HepG2 (cell line): ENCODE data around the gene ALDH2. TPM values are rescaled to one million over a fixed set of nuclear protein-coding genes. Genes with fewer than 3 reads are reported as not detected.
A peak's percentile ranks its signal among the peaks of the same experiment; 100 is the strongest.

ENCODE experiments used
- ARNTL ChIP-seq: sonication (generic); formaldehyde crosslinking; IDR thresholded peaks from 2 replicates; pipeline ENCODE4 v1.4.0; 2020; ENCODE audit warnings: mild to moderate bottlenecking, missing genetic modification reagents
- ASH2L ChIP-seq: fragments of 300-600, 200-600 bp; sonication (generic); IDR thresholded peaks from 2 replicates; pipeline ENCODE4 v1.7.0; 2017; ENCODE audit warnings: low read depth, mild to moderate bottlenecking, moderate library complexity, mixed read lengths, low read length; ENCODE audit not compliant: insufficient read length
- BHLHE40 ChIP-seq: IDR thresholded peaks from 2 replicates; pipeline ENCODE4 v1.6.1; 2011; ENCODE audit warnings: low read length, improper control_type of control experiment
- CBFB ChIP-seq: sonication (generic); formaldehyde crosslinking; IDR thresholded peaks from 2 replicates; pipeline ENCODE4 v1.4.0; 2020; ENCODE audit warnings: missing genetic modification reagents
- CBX5 ChIP-seq: sonication (generic); formaldehyde crosslinking; IDR thresholded peaks from 2 replicates; pipeline ENCODE4 v1.4.0; 2020; ENCODE audit warnings: missing genetic modification reagents, borderline replicate concordance
- CTCF ChIP-seq: sonication (generic); formaldehyde crosslinking; IDR thresholded peaks from 2 replicates; pipeline ENCODE4 v1.5.0; 2020; ENCODE audit warnings: mild to moderate bottlenecking, missing genetic modification reagents, moderate library complexity
- ERF ChIP-seq: IDR thresholded peaks from 2 replicates; pipeline ENCODE4 v1.6.1; 2018; ENCODE audit warnings: missing biosample characterization, missing genetic modification reagents
- FOSL1 ChIP-seq: sonication (generic); formaldehyde crosslinking; IDR thresholded peaks from 2 replicates; pipeline ENCODE4 v1.9.0; 2021; ENCODE audit warnings: missing genetic modification reagents, borderline replicate concordance
- GLMP ChIP-seq: sonication (generic); formaldehyde crosslinking; IDR thresholded peaks from 2 replicates; pipeline ENCODE4 v1.9.0; 2021; ENCODE audit warnings: missing genetic modification reagents, mild to moderate bottlenecking, borderline replicate concordance
- MIXL1 ChIP-seq: IDR thresholded peaks from 2 replicates; pipeline ENCODE4 v1.6.1; 2016
- NFRKB ChIP-seq: fragments of 450-650 bp; IDR thresholded peaks from 2 replicates; pipeline ENCODE4 v1.6.1; 2017
- NONO ChIP-seq, 2 experiments: fragments of 450-650 bp in 1 of 2; sonication (generic) in 1 of 2; formaldehyde crosslinking in 1 of 2; IDR thresholded peaks in 1 of 2; conservative IDR thresholded peaks in 1 of 2; 2 replicates each; pipeline versions ENCODE4 v1.6.1 to v1.8.0; 2017 to 2022; ENCODE audit warnings: mild to moderate bottlenecking in 1 of 2, missing genetic modification reagents in 1 of 2, moderate library complexity in 1 of 2
- PRDM15 ChIP-seq: sonication (generic); formaldehyde crosslinking; IDR thresholded peaks from 2 replicates; pipeline ENCODE4 v1.4.0; 2020; ENCODE audit warnings: missing genetic modification reagents
- SUZ12 ChIP-seq: fragments of 150-350 bp; IDR thresholded peaks from 2 replicates; pipeline ENCODE4 v1.6.1; 2014; ENCODE audit warnings: low read depth, low read length
- XRCC5 ChIP-seq: fragments of 200-400 bp; formaldehyde crosslinking; optimal IDR thresholded peaks from 2 replicates; pipeline ENCODE3; 2017; ENCODE audit warnings: mild to moderate bottlenecking, low read length
- ZBTB34 ChIP-seq: sonication (generic); formaldehyde crosslinking; IDR thresholded peaks from 2 replicates; pipeline ENCODE4 v1.8.0; 2022; ENCODE audit warnings: mild to moderate bottlenecking, missing genetic modification reagents
- ZNF124 ChIP-seq: sonication (generic); formaldehyde crosslinking; IDR thresholded peaks from 2 replicates; pipeline ENCODE4 v1.4.0; 2020; ENCODE audit warnings: missing genetic modification reagents
- ZNF577 ChIP-seq: sonication (generic); formaldehyde crosslinking; IDR thresholded peaks from 2 replicates; pipeline ENCODE4 v1.4.0; 2020; ENCODE audit warnings: mild to moderate bottlenecking, low read depth, missing genetic modification reagents, borderline replicate concordance
- polyA plus RNA-seq, 8 experiments: library from polyadenylated mRNA; depleted of rRNA in 3 of 8; stranded (reverse) in 7 of 8; unstranded in 1 of 8; fragments of >200 nt; fragmentation: Illumina TruSeq in 4 of 8; extraction: Trizol in 4 of 8; gene quantifications; 2 replicates each; pipeline versions ENCODE4 v1.2.1 to v1.2.3, GENCODE V29; 2011 to 2016; ENCODE audit warnings: low read depth in 4 of 8, missing spikeins in 1 of 8, mixed read lengths in 1 of 8; ENCODE audit not compliant: insufficient read depth in 1 of 8
- total RNA-seq, 5 experiments: library from RNA; depleted of rRNA; stranded (reverse); fragments of >200 nt; fragmentation: Illumina TruSeq; extraction: Trizol; gene quantifications; 2 replicates each; pipeline ENCODE4 v1.2.3, GENCODE V29; 2016; ENCODE audit warnings: low read depth in 1 of 5

ALDH2 gene
- total and polyA plus RNA-seq, 2 of the 13 experiments (the other 11 are each of a cell fraction or from before 2014, with no cell fraction given) = 78.8 to 103 TPM

- TF ChIP-seq GLMP = no peak
- TF ChIP-seq ASH2L = no peak
- no peak for TF ChIP-seq SUZ12
- no peak for TF ChIP-seq BHLHE40
- TF ChIP-seq NFRKB = no peak
- no peak for TF ChIP-seq CBFB (CRISPR knock-in tag)
- no peak for TF ChIP-seq PRDM15 (CRISPR knock-in tag)
- TF ChIP-seq ZBTB34 (CRISPR knock-in tag) = no peak
- TF ChIP-seq CTCF (CRISPR knock-in tag) = peak; percentile 94
- TF ChIP-seq CBX5 = no peak
- no peak for TF ChIP-seq ZNF577 (CRISPR knock-in tag)
- TF ChIP-seq ARNTL (CRISPR knock-in tag) = no peak
- TF ChIP-seq FOSL1 (CRISPR knock-in tag) = no peak
- TF ChIP-seq MIXL1 (CRISPR knock-in tag) = 0 out of 2 replicates have a peak, but pooled peaks have one; percentile 46
- peak; percentile 44; the same call in 1 of the 2 replicates for TF ChIP-seq ERF (CRISPR knock-in tag)
- peak; percentile 75; the same call in 1 of the 2 replicates for TF ChIP-seq ZNF124 (CRISPR knock-in tag)
- TF ChIP-seq NONO (IDR thresholded peaks at IDR 0.05) = no peak
- no peak for TF ChIP-seq NONO (CRISPR knock-in tag; conservative IDR thresholded peaks at IDR 0.05)
- peak; percentile 49 for TF ChIP-seq XRCC5
Observed at GRCh38 chr12:111812881-111813741, 46.4 kb downstream of the ALDH2 start (continued).
